Fibroblast of the aortic adventitia (primary cell): ENCODE measurements around the gene SOX6. TPM values are rescaled to one million over a fixed set of nuclear protein-coding genes. Genes with fewer than 3 reads are reported as not detected.

Experiments used
- DNase-seq: peaks from one replicate; pipeline ENCODE4 v3.0.0-alpha.2; 2010; ENCODE audit warnings: low read depth
- H3K4me3 ChIP-seq: 2 replicates; pipeline ENCODE4 v1.5.1; 2011; ENCODE audit warnings: low read depth, mild to moderate bottlenecking, control low read depth, low read length, moderate library complexity
- CTCF ChIP-seq: IDR thresholded peaks from 2 replicates; pipeline ENCODE4 v1.5.1; 2011; ENCODE audit warnings: mild to moderate bottlenecking, low read length, control low read depth, inconsistent platforms; ENCODE audit not compliant: insufficient read depth
- total RNA-seq: library from RNA; depleted of rRNA; stranded (reverse); fragments of >200 nt; gene quantifications from 2 replicates; pipeline ENCODE4 v1.2.3, GENCODE V29; 2012; ENCODE audit warnings: low replicate concordance

The SOX6 gene
- total RNA-seq, 1 donor = 0.36 TPM

GRCh38 chr11:15936011-15936410 is 420.3 kb downstream of the SOX6 start:
- DNase-seq = no peak
- TF ChIP-seq CTCF = no peak

GRCh38 chr11:15935373-15935772 is 421.0 kb downstream of the SOX6 start:
- no peak overlapping the region for H3K4me3 ChIP-seq
- no peak for TF ChIP-seq CTCF

More at GRCh38 chr11:15936011-15936410, 420.3 kb downstream of the SOX6 start:
- H3K4me3 ChIP-seq = no peak overlapping the region

GRCh38 chr11:15933886-15934625 is 422.3 kb downstream of the SOX6 start:
- TF ChIP-seq CTCF = no peak
- no peak for DNase-seq

More at GRCh38 chr11:15935373-15935772, 421.0 kb downstream of the SOX6 start:
- DNase-seq = no peak

GRCh38 chr11:15932417-15932816 is 423.9 kb downstream of the SOX6 start:
- DNase-seq = no peak

More at GRCh38 chr11:15933886-15934625, 422.3 kb downstream of the SOX6 start:
- no peak overlapping the region for H3K4me3 ChIP-seq

GRCh38 chr11:15931497-15931896 is 424.8 kb downstream of the SOX6 start:
- no peak for TF ChIP-seq CTCF
- no peak for DNase-seq
- H3K4me3 ChIP-seq = no peak overlapping the region

More at GRCh38 chr11:15932417-15932816, 423.9 kb downstream of the SOX6 start:
- H3K4me3 ChIP-seq = no peak overlapping the region
- no peak for TF ChIP-seq CTCF

- H3K4me3 ChIP-seq = no peak overlapping the region
- DNase-seq = no peak
- no peak for TF ChIP-seq CTCF
Measured at GRCh38 chr11:15930442-15931025, 425.8 kb downstream of the SOX6 start.
